Measurements from ENCODE around the gene FZD4.
"Not testable (repeated sequence)": the region's sequence is repeated elsewhere in the genome, so short reads cannot be mapped to it uniquely, and the experiment has no call there.

Gene FZD4

GRCh38 chr11:86938900-86939880 is 16.0 kb downstream of the FZD4 start:
- no peaks in the 10 kb centered on the region for H3K36me3 ChIP-seq (replicated peaks)
- no peaks in the 10 kb centered on the region for H3K27me3 ChIP-seq (ENCODE audit: low read depth)
- no peak overlapping the region for H3K4me3 ChIP-seq
- peaks cover 16% of the 10 kb centered on the region for H3K4me1 ChIP-seq
- DNase-seq (ENCODE audit: low spot score in 2 of 2), result peak; percentile 17 to 66
- in situ Hi-C loops (cut with MboI; ENCODE audit: low sequenced_read_pairs), result loop anchor here (10.0 kb wide), 1 partner anchor 486 kb away; no protein-coding TSS in a partner anchor
- no peaks in the 10 kb centered on the region for H3K9me3 ChIP-seq

- H3K4me3 ChIP-seq, result no peak overlapping the region
- H3K4me1 ChIP-seq, result peaks cover 19% of the 10 kb centered on the region
- no peaks in the 10 kb centered on the region for H3K27me3 ChIP-seq (ENCODE audit: low read depth)
Measured at GRCh38 chr11:86938203-86938899, 16.8 kb downstream of the FZD4 start.

GRCh38 chr11:86937193-86937806 is 17.9 kb downstream of the FZD4 start:
- in situ Hi-C loops (cut with MboI; ENCODE audit: low sequenced_read_pairs), result loop anchor here (10.0 kb wide), 1 partner anchor 488 kb away; no protein-coding TSS in a partner anchor
- DNase-seq (ENCODE audit: low spot score in 2 of 2); H3K9me3 ChIP-seq; H3K27me3 ChIP-seq (ENCODE audit: low read depth); H3K4me3 ChIP-seq; H3K36me3 ChIP-seq (replicated peaks): not testable (repeated sequence)
- peaks cover 16% of the 10 kb centered on the region for H3K4me1 ChIP-seq

More at GRCh38 chr11:86938203-86938899, 16.8 kb downstream of the FZD4 start:
- no peaks in the 10 kb centered on the region for H3K36me3 ChIP-seq (replicated peaks)
- no peak for DNase-seq (ENCODE audit: low spot score in 2 of 2)
- in situ Hi-C loops (cut with MboI; ENCODE audit: low sequenced_read_pairs), result loop anchor here (10.0 kb wide), 1 partner anchor 486 kb away; no protein-coding TSS in a partner anchor
- H3K9me3 ChIP-seq, result no peaks in the 10 kb centered on the region

- Histone ChIP-seq H3K36me3 (replicated peaks) (no peaks in the 10 kb centered on the region), H3K27me3 (ENCODE audit: low read depth) (no peaks in the 10 kb centered on the region), H3K4me3 (no peak overlapping the region), H3K4me1 (peaks cover 25% of the 10 kb centered on the region), H3K9me3 (no peaks in the 10 kb centered on the region)
- in situ Hi-C loops (cut with MboI; ENCODE audit: low sequenced_read_pairs), result loop anchor here (10.0 kb wide), 1 partner anchor 490 kb away; no protein-coding TSS in a partner anchor
- DNase-seq (ENCODE audit: low spot score in 2 of 2), result peak; percentile 70 to 73
Measured at GRCh38 chr11:86934926-86935579, 20.1 kb downstream of the FZD4 start.

GRCh38 chr11:86934582-86934900 is 20.7 kb downstream of the FZD4 start:
- Histone ChIP-seq H3K36me3 (replicated peaks) (no peaks in the 10 kb centered on the region), H3K9me3 (no peaks in the 10 kb centered on the region), H3K27me3 (ENCODE audit: low read depth) (no peaks in the 10 kb centered on the region), H3K4me1 (peaks cover 25% of the 10 kb centered on the region), H3K4me3 (no peak overlapping the region)
- DNase-seq (ENCODE audit: low spot score in 2 of 2), result no peak
- in situ Hi-C loops (cut with MboI; ENCODE audit: low sequenced_read_pairs), result loop anchor here (10.0 kb wide), 1 partner anchor 490 kb away; no protein-coding TSS in a partner anchor

- Histone ChIP-seq H3K9me3 (no peaks in the 10 kb centered on the region), H3K36me3 (replicated peaks) (no peaks in the 10 kb centered on the region), H3K27me3 (ENCODE audit: low read depth) (no peaks in the 10 kb centered on the region), H3K4me1 (peaks cover 25% of the 10 kb centered on the region), H3K4me3 (no peak overlapping the region)
- no peak for DNase-seq (ENCODE audit: low spot score in 2 of 2)
- in situ Hi-C loops (cut with MboI; ENCODE audit: low sequenced_read_pairs), result loop anchor here (10.0 kb wide), 1 partner anchor 491 kb away; no protein-coding TSS in a partner anchor
Measured at GRCh38 chr11:86933891-86934581, 21.2 kb downstream of the FZD4 start.

- H3K27me3 ChIP-seq (ENCODE audit: low read depth), result no peaks in the 10 kb centered on the region
- no peaks in the 10 kb centered on the region for H3K36me3 ChIP-seq (replicated peaks)
- H3K9me3 ChIP-seq, result no peaks in the 10 kb centered on the region
- in situ Hi-C loops (cut with MboI; ENCODE audit: low sequenced_read_pairs), result loop anchor here (10.0 kb wide), 1 partner anchor 492 kb away; no protein-coding TSS in a partner anchor
- H3K4me3 ChIP-seq, result no peak overlapping the region
- peaks cover 25% of the 10 kb centered on the region for H3K4me1 ChIP-seq
- DNase-seq (ENCODE audit: low spot score in 2 of 2), result no peak
Measured at GRCh38 chr11:86932924-86933875, 22.0 kb downstream of the FZD4 start.

DNA sequence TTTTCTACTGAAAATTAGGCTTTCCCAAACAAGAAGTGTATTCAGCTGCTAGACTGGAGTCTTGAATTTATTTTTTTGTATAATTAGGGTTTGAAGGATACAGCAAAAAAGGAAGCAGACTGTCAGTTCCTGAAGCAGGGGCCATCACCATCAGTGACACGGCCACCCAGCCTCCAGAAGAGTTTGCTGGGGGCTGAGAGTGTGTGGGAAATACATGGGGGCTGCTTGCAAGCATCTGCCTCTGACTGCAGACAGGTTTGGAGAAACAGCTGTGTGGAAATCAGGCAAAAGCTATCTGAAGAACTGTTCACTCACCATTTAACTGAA is 23.0 kb downstream of the FZD4 start:
- H3K4me3 ChIP-seq, result no peak overlapping the region
- no peaks in the 10 kb centered on the region for H3K27me3 ChIP-seq (ENCODE audit: low read depth)
- H3K4me1 ChIP-seq, result peaks cover 25% of the 10 kb centered on the region
- no peaks in the 10 kb centered on the region for H3K36me3 ChIP-seq (replicated peaks)
- DNase-seq (ENCODE audit: low spot score in 2 of 2), result no peak
- H3K9me3 ChIP-seq, result no peaks in the 10 kb centered on the region
- in situ Hi-C loops (cut with MboI; ENCODE audit: low sequenced_read_pairs), result loop anchor here (10.0 kb wide), 1 partner anchor 493 kb away; no protein-coding TSS in a partner anchor

DNA sequence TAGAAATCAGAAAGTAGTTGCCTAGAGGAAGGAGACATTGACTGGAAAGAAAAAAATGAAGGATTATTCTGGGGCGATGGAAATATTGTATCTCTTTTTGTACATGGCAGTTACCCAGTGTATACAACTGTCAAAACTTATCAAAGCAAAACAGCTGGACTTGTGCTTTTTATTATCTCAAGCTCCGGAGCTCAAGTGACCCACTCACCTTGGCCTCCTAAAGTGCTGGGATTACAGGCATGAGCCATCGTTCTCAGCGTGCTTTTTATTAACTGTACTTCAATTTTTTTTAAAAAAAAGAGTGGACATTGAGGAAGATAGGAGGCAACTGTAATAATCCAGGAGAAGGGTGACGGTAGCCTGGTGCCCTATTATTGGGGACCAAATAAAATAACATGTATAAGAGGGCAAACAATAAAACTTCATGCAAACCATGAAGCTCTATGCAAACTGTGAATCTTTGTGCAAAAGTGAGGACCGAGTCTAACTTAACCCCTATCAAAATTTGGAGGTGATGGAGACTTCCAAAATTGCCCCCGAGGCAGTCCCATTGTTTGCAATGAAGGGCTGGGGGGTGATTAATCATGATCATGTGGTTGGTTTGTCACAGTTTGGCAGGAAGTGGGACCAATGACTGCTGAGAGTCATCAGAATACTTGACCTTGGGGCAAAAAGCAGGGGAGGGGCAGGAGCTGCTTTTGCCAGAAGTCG is 23.5 kb downstream of the FZD4 start:
- Histone ChIP-seq H3K4me1 (peaks cover 25% of the 10 kb centered on the region), H3K36me3 (replicated peaks) (no peaks in the 10 kb centered on the region), H3K4me3 (no peak overlapping the region), H3K27me3 (ENCODE audit: low read depth) (no peaks in the 10 kb centered on the region), H3K9me3 (no peaks in the 10 kb centered on the region)
- DNase-seq (ENCODE audit: low spot score in 2 of 2), result peak; percentile 38 to 55
- in situ Hi-C loops (cut with MboI; ENCODE audit: low sequenced_read_pairs), result loop anchor here (10.0 kb wide), 1 partner anchor 493 kb away; no protein-coding TSS in a partner anchor

DNA sequence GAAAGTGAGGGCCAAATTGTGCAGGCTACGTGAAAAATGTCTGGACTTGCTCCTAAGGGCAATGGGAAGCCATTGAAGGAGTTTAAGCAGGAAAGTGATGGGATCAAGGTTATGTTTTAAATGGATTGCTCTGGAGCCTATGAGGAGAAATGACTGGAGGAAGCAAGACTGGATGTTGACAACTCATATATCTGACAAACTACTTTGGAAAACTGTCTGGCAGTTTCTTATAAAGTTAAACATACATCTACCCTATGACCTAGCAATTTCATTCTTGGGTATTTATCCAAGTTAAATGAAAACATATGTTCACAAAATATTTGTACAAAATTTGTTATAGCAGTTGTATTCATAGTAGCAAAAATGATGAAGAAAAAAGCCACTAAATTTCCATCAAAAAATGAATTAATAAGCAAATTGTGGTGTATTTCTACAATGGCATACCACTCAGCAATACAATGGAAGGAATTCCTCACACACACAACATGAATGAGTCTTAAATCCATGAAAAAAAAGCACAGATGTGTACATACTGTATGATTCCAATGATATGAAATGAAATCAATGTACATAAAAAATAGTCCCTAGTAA is 24.1 kb downstream of the FZD4 start:
- peaks cover 25% of the 10 kb centered on the region for H3K4me1 ChIP-seq
- H3K9me3 ChIP-seq, result no peaks in the 10 kb centered on the region
- no peaks in the 10 kb centered on the region for H3K27me3 ChIP-seq (ENCODE audit: low read depth)
- in situ Hi-C loops (cut with MboI; ENCODE audit: low sequenced_read_pairs), result loop anchor here (10.0 kb wide), 1 partner anchor 494 kb away; no protein-coding TSS in a partner anchor
- H3K36me3 ChIP-seq (replicated peaks), result no peaks in the 10 kb centered on the region
- DNase-seq (ENCODE audit: low spot score in 2 of 2), result no peak
- no peak overlapping the region for H3K4me3 ChIP-seq

DNA sequence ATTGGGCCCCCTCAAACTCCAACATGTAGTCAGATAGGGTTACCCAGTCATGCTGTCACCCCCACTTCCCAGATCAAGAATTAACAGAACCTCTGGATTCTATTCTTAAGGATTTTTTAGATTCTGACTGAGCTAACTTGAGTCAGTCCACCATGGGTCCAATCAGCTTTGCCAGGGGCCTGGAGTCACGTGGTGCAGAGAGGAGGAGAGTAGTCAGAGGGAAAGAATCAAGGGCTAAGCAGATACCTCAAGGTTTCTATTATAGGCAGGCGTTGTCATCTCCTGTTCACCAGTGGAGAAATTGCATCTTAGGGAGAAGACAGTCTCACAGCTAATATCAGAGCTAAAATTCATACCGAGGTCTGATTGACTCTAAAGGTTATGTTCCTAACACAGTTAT is 28.2 kb downstream of the FZD4 start:
- Histone ChIP-seq H3K36me3 (replicated peaks) (no peaks in the 10 kb centered on the region), H3K4me1 (peaks cover 7% of the 10 kb centered on the region), H3K4me3 (no peak overlapping the region), H3K9me3 (no peaks in the 10 kb centered on the region), H3K27me3 (ENCODE audit: low read depth) (peaks cover 2% of the 10 kb centered on the region; the same call in 1 of the 2 replicates)
- DNase-seq (ENCODE audit: low spot score in 2 of 2), result no peak
- in situ Hi-C loops (cut with MboI; ENCODE audit: low sequenced_read_pairs), result no loop called here

Measured in HAP-1 (cell line).